NCI-H526 (cell line): ENCODE data around the gene SPECC1.
"Not testable (repeated sequence)": the region's sequence is repeated elsewhere in the genome, so short reads cannot be mapped to it uniquely, and the experiment has no call there.

Experiments
- DNase-seq, 2 experiments: peaks; one replicate each; lab custom pipeline; 2025; lab: John Stamatoyannopoulos, UW

Gene SPECC1

DNA sequence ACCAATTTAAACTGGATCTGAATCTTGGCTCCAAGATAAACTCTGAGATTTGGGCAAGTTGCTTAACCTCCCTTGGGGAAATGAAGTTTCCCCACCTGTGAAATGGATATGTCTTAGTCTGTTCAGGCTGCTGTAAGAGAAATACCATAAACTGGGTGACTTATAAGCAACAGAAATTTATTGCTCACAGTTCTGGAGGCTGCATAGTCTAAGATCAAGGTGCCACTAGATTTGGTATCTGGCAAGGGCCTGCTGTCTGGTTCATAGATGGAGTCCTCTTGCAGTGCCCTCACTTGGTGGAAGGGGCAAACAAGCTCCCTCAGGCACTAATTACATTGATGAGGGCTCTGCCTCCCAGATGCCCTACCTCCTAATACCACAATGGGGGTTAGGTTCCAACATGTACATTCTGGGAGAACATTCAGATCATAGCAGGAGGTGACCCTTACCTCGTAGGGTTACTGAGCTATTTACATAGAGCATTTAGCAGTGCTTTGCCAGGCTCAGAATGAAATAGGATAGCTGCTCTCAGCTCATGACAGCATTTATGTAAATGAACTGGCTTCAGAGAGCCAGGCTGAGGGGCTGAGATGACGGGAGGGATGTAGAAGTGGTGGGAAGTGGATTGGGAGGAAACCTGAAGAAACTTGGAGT lies 83.9 kb downstream of the SPECC1 start:
- peak; percentile 20 to 71 for DNase-seq

DNA sequence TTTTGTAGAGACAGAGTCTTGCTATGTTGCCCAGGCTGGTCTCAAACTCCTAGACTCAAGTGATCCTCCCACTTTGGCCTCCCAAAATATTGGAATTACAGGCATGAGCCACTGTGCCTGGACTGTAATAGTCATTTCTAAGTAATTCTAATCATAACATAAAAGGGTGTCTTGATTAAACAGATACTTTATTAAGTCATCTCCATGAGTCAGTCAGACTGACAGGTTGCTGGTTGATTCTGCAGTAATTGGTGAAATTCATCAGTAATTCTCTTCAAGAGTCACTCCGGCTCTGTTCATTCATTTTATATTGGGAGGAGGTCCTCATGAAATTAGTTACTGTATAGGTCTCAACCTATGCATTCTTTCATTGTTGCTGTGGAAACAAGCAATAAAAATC lies 85.6 kb downstream of the SPECC1 start:
- DNase-seq: no peak

DNA sequence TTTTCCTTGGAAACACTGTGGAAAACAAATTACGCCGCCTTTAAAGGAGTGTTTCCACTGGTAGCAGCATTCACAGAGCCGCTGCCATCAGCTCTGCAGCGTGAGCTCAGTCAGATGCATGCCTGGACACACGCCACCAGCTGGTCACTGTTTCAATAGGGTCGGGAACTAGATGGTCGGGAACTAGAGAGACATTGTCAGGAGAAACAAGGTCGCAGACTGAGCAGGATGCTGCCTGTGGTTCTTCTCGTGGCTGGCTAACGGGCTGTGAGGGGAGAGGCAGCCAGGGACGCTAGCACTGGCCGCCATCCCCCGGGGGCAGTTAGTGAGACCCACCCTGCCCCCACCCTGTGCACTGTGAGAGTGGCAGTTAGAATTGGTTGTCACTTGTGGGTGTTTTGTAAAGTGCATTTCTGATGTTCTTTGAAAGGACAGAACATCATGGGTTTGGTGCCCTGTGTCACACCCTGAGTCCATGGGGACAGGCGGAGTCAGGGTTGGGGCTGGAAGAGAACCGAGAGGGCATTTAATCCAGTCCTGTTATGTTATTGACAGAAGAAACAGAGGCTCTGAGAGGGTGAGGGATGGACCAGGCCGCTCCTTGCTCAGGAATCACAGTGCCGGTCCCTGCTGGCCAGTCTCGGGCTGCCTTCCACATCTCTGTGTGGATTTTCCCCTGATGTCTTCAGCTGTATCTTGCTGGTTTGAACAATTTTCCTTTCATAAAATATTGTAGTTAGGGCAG lies 86.3 kb downstream of the SPECC1 start:
- DNase-seq: peak; percentile 27 to 35

DNA sequence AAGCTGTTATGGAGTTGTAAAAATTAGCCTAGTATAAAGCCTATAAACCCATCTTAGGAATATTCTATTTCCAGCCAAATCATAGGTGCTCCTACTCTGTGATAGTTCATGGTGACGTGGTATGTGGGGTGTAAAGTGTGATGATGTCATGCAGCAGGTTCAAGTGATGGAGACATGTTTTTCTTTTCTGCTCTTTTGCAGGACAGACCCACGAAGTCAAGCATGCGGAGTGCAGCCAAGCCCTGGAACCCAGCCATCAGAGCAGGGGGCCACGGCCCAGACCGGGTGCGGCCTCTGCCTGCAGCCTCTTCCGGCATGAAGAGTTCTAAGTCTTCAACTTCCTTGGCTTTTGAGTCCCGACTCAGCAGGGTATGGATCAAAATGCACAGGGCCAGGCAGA lies 87.3 kb downstream of the SPECC1 start:
- no peak for DNase-seq

DNA sequence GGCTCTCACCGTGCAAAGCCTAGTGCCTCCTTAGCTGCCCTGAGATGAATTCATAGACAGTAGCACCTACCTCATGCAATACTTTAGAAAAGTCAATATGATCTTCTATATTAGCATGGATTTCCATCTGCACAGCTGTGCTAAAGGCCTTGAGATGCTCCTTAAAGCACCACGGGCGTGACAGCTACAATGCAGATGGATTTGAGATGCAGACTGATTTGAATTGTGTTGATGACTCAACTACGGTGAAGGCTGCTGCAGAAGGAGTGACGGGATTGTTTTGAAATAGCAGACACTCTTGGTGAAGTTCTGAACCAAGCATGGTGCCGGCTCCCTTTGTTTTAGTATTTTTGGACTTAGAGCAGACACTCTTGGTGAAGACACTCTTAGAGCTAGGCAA lies 88.2 kb downstream of the SPECC1 start:
- DNase-seq: no peak

DNA sequence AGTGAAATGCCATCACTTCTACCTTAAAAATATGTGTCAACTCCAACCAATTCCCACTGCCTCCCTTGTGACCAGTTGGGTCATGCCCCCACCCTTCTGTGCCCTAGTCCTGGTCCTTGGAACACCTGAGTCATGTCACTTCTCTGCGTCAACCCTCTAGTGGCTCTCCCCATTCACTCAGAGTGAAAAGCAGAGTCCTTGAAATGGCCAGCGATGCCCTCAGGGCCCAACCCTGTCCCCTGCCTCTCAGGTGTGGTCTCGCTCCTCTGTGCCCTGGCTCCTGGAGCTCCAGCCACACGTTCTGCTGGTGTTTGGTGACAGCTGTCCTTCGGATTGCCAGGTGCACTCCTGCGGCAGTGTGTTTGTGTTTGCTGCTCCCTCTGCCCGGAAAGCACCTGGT lies 89.2 kb downstream of the SPECC1 start:
- no peak for DNase-seq

DNA sequence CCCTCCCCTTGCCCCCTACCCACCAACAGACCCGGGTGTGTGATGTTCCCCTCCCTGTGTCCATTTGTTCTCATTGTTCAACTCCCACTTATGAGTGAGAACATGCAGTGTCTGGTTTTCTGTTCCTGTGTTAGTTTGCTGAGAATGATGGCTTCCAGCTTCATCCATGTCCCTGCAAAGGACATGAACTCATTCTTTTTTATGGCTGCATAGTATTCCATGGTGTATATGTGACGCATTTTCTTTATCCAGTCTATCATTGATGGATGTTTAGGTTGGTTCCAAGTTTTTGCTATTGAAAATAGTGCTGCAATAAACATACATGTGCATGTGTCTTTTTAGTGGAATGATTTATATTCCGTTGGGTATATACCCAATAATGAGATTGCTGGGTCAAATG lies 91.6 kb downstream of the SPECC1 start:
- DNase-seq: not testable (repeated sequence)

DNA sequence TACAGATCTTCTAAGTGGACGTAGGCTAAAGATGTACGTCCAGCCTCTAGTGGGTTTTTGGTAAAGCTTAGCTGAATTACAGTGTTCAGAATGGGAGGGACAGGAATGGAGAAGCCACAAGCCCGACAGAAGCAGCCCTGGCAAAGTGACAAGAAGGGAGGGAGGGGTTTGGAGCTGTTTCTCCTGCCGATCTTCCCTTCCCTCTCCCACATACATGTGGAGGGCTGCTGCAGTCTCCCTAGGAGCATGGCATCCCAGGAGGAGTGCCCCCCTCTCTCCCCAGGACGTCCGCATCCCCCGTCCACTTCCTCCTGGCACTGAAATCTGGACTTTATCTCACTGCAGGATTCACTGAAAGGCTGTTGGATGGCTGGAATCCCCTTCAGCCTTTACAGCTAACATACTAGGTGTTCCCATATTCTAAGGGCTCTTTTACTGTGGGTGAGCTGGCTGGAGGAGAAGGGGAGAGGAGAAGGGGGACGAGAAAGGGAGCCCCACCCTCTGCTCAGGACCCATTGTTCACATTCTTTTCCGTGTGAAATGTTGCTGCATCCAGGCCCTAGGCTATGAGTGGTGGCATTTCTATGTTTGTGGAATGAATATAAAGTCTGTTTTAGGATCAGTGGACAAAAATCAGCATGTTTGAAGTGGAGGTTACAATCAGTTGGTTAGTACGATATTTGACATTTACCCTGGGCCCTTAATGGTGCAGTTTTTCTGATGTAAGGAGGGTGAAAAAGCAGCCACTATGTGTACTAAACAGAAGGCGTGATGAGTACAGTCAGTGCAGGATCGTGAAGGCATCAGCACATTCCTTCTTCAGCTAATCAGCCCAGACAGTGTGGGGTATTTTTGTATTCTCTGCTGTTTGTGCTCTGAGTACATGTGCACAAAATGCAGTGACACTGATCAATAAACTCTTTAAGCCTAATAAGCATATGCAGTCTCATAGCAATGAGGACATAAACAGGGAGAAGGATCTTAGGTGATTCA lies 94.6 kb downstream of the SPECC1 start:
- no peak for DNase-seq

DNA sequence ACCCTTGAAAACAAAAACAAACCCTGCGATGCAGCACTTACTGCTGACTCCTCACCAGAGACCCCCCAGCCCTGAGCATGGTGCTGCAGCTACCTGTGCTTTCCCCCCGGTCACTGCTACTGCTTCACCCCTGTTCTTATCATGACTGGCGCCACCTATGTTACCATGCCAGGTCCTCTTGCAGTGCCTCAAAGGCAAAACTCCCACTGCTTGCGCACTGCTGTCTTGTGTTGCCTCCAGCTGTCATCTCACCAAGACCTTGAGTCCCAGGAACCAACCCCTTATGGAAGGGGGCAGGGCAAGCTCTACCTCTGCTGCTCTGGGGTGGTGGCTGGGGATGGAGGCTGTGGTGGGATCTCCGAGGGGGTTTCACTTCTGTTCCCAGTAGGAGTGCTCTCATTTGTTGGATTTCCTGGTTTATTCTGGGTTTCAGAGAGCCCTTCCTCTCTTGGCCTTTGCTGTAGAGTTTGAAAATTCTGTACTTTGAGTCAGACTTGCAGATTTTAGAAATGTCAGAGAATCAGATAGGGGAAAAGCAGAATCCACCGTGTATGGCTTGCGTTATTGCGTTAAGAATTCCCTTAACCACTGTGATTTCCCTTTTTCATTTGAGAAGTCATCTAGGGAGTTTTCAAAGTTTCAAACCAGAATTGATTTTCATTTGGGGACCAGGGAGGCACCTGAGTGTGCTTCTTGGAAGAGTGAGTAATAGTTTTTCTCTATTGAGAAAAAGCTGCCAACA lies 96.6 kb downstream of the SPECC1 start:
- DNase-seq: no peak

DNA sequence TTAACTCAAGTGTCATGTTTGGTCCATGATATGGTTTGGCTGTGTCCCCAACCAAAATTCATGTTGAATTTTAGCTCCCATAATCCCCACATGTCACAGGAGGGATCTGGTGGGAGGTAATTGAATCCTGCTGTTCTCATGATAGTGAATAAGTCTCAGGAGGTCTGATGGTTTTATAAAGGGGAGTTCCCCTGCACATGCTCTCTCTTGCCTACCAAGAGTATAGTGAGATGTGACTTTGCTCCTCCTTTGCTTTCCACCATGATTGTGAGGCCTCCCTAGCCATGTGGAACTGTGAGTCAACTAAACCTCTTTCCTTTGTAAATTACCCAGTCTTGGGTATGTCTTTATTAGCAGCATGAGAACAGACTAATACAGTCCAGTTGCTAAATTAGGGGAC lies 97.3 kb downstream of the SPECC1 start:
- DNase-seq: not testable (repeated sequence)

DNA sequence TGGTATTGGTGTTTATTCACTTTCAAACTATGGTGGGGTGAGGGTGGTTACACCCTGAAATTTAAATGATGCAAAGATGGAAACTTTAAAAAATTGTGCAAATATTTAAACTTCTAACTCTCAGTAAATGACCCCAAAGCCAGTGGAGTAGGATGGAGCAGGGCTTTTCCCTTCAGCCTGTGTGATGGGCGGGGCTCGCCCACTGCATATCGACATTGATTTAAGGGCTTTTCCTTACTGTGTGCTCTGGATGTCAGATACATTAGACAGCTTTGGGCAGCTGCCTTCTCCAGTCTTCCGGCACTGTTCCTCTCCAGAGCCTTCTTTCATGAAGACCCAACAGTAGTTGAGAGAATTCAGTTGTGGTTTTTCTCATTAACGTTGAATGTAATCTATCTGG lies 99.9 kb downstream of the SPECC1 start:
- no peak for DNase-seq

DNA sequence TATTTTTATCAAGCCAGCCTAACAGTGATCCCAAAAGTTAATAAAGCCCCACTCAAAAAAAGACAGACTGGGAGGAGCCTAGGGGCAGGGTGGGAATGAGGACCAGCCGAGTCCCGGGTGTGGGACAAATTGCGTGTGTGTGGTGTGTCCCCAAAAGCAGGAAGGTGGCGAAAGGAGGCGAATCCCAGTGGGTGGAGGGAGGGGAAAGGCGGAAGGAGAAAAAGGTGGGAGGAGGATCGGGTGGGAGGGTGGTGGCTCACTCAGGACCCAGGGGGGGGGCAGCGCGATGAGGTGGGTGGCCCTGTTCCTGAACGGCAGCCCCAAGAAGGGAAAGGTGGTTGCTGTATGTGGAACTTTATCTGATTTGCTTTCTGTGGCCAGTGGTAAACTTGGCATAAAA lies 102.4 kb downstream of the SPECC1 start:
- DNase-seq: no peak

DNA sequence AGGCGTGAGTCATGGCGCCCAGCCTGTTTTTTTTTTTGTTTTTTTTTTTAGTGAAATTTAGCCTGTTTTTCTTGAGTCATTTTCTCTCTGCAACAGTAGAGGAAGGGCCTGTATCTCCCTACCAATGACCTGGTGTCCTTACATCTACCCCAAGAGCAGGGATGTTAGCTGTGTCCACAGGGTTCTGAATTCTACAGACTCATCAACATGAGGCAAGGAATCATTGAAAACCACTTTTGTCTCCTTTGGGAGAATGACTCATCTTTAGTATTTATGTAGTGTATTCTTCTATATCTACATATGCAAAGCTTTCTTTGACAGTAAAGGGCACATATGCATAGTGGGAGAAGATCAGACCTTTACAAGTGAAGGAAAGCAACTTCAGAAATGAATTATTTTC lies 105.3 kb downstream of the SPECC1 start:
- DNase-seq: no peak

DNA sequence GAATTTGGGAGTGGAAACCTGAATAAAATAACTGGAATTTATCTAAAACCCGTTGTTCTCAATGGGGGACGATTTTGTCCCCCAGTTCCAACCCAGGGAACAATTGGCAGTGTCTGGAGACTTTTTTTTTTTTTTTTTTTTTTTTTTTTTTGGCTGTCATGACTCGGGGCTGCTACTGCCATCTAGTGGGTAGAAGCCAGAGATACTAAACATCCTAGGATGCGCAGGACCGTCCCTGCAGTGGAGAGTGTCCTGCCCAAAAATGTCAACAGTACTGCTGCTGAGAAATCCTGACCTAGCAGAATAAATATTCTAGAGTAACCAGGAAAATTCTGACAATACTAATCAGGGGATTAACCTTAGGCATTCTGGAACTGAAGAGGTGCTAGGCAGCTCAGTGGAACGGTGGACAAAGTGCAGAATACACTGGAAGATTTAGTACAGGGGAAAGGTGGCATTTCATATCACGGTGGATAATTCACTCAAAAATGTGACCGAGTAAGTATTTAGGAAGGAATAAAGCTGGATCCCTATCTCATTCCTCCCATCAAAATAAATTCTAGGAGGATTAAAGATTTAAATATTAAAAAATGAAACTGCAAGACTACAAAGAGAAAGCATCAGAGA lies 107.6 kb downstream of the SPECC1 start:
- peak in 1 of 2 experiments; percentile 69 for DNase-seq

DNA sequence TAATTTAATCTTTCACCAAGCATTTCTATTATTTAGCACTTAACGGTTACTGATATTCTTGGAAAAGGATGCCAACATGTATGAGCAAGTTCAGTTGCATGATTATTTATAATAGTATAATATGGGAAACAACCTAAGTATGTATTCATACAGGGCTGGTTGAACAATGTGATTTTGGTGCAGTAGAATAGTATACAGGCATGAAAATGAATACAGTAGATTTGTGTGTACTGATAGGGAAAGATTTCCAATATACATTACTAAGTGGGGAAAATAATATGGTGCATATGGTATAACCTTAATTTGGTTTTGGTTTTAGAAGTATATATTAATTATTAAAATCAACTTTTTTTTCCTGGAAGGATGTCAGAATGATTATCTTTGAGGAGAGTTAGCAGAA lies 109.1 kb downstream of the SPECC1 start:
- DNase-seq: no peak

DNA sequence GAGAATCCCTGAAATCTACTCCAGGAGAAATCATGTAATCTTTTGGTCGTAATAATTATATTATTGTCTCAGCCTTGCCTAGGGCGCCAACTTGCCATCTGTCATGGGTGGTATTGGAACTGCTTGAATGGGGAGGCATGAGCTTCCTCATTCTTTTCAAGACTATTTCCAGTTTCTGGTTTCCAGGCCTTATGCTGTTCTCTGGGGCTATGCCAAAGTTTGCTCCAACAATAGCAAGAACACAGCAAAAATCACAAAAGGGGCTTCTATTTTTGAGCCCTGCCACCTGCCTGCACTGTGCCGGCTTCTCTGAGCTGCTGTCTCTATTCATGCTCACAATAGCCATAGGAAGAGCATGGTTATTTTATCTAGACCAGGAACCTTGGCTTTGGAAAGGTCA lies 111.7 kb downstream of the SPECC1 start:
- no peak for DNase-seq

DNA sequence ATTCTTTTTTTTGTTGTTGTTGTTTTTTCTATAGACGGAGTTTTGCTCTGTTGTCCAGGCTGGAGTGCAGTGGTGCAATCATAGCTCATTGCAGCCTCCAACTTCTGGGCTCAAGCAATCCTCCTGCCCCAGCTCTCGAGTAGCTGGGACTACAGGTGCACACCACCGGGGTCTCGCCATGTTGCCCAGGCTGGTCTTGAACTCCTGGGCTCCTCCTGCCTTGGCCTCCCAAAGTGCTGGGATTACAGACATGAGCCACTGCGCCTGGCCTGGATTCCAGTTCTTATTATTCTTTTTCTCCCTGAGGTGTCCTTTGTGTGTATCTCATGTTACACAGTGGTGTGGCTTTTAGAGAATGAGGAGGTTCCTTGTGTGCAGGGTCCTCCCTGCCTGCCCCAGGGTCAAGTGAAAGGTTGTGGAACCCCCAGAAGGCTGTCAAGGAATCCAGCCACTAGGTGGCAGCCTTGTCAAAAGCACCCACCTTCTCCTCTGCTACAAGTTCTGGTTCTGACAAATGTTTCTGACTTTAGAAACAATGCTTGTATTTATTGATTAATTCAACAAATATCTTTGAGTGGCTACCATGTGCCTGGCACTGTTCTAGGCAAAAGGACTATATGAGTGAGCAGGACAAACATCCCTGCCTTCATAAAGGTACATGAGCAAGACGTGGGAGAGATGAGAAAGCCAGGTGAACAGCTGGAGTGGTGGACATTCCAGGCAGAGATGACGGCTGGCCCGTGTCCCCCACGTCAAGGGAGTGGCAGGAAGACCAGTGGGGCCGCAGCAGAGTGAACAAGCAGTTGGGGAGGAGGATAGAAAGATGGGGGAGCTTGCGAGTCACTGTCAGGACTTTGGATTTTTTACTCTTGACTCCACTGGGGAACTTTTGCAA lies 112.4 kb downstream of the SPECC1 start:
- DNase-seq: peak in 1 of 2 experiments; percentile 53

DNA sequence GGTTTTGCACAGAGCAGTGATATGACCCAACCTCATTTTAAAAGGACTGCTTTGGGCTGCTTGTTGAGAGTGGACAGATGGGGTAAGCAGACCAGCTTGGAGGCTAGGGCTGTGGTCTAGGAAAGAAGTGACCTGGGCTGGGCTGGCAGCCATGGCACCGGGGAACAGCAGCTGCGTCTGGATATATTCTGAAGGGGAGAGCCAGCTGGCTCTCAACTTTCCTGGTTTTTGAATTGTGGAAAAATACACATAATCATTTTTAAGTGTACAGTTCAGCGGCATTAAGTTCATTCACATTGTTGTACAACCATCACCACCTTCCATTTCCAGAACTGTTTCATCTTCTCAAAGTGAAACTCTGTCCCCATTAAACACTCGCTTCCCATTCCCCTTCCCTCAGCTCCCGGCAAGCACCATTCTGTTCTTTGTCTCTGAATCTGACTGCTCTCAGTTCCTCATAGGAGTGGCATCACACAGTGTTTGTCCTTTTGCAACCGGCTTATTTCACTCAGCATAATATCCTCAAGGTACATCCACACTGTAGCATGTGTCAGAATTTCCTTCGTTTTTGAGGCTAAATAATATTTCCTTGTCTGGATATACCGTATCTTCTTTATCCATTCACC lies 113.2 kb downstream of the SPECC1 start:
- no peak for DNase-seq

DNA sequence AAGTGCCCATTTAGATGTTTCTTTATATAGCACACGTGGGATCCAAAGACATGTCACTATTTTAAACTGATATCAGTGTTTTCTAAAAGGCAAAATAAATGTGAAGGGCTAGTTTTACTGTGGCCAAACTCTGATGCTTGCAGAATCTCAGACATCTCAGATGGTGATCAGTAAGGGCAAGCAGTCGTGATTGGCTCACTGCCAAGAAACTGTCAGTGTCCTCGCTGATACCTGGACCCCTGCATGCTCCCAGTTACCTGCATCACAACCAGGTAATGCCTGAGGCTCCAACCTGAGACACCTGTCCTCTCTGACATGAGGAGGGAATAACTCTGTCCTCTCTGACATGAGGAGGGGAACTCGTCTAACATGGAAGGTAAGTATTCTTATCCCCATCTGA lies 114.0 kb downstream of the SPECC1 start:
- no peak for DNase-seq

DNA sequence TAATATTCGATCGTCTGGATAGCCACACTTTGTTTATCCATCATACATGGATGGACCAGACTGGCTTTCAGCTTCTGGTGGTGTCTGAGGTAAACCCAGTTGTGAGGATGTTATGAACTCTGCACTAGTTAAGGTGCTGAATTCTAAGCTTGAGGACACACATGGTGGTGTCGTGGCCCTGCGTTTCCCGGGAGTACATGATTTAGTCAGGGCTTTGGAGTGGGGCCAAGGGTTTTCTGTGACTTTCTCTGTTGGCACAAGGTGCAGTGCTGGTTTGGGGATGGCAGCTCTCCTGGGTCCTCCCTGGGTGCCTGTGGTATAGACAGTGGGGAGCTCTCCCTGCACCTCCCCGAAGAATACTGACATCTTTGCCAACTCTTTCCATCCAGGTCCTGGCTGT lies 116.6 kb downstream of the SPECC1 start:
- no peak for DNase-seq
